Kidney tubule cell (primary cell): ENCODE data around the gene SPEN.
"Not testable (repeated sequence)": the region's sequence is repeated elsewhere in the genome, so short reads cannot be mapped to it uniquely, and the experiment has no call there.

Source experiments
- DNase-seq: peaks from one replicate; pipeline ENCODE4 v3.0.0-alpha.2; 2018; ENCODE audit warnings: low spot score

SPEN gene

DNA sequence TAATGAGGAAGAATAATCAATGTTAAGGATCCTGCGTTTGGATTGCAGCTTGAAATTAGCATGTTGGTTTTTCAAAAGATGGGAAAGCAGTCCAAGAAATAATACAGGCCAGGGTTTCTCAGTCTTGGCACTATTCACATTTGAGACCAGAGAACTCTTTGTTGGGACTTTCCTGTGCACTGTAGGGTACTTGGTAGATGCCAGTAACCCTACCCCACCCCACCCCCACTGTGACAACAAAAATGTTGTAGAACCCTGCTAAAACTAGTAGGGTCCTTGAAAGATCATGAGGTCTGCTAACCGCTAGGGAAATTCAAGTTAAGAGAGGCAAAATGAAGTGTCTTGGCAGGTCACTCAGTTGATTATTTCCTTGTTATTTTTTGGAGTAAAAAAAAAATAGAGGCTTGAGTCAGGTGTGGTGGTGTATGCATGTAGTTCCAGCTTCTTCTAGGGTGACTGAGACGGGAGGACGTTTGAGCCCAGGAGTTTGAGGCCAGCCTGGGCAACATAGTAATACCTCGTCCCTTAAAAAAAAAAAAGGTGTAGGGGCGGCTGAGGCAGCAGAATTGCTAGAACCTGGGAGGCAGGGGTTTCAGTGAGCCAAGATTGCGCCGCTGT is 53.3 kb downstream of the SPEN start:
- DNase-seq: peak; percentile 58

DNA sequence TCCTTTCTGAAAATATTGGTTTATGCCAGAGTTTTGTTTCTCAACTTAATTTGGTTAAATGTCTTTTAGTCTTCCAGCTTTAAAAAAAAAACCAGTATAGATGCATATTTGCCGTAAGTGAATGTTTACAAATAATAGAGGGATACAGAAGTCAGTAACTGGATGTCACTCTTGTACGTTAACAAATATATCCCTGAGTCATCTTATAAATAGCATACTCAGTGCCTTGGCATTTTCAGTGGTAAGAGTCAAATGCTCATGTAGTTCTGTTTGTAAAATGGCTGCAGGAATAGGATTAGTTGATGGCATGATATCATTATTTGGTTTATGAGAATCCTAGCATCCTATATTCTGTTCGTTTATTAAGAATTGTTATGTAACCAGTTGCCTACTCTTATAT is 55.4 kb downstream of the SPEN start:
- DNase-seq: peak; percentile 66

DNA sequence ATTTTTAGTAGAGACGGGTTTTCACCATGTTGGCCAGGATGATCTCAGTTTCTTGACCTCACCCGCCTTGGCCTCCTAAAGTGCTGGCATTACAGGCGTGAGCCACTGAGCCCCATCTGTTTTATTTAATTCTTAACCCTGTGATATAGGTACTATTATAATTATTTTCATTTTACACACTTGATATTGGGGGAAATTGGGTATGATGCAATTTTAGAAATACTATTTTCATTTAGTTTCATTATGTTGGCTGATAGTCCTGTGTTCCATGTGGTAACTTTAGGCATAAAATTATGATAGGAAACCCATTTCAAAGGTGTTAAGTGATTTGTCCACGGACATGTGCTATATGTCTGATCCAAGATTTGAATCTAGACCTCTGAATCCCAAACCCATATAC is 61.1 kb downstream of the SPEN start:
- DNase-seq: no peak

DNA sequence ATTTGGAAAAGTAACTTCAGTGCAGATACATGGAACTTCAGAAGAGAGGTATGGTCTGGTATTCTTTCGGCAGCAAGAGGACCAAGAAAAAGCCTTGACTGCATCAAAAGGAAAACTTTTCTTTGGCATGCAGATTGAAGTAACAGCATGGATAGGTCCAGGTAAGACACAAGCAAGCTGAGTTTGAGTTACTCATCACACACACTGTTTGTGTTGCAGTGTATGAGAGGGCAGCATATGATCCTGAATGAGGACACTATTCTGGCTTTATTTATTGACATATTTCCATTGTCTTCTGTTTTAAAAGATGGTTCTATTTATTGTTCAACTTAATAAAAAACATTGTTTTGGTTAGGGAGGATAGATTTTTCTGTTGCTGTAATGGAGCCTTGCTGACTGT is 63.6 kb downstream of the SPEN start:
- no peak for DNase-seq

DNA sequence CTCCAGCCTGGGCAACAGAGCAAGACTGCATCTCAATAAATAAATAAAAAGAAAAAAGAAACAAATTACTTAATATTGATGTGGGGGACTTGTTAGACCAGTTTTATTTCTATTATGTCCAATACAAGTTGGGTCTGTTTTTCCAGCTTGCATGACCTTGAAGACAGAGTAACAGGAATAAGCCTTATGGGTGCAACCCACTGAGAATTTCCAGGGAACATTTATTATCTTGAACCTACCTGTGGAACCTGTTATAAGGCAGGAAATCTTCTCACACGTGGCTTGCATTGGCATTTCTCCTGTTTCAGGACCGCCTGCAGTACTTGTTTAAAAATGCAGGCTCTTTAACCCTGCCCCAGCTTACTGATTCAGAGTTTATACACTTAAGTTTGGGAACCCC is 64.4 kb downstream of the SPEN start:
- DNase-seq: no peak

DNA sequence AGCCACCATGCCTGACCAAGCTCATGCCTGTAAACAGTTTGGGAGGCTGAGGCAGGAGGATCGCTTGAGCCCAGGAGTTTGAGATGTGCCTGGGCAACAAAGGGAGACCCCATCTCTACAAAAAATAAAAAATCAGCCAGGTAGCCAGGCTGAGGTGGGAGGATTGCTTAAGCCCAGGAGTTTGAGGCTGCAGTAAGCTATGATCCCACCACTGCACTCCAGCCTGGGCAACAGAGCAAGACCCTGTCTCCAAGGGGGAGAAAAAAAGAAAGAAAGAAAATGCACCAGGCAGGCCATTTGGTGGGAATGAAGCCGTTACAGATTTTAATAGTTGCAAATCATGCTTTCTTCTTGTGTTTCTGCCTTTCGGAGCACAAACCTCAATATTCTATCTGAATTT is 66.1 kb downstream of the SPEN start:
- not testable (repeated sequence) for DNase-seq

DNA sequence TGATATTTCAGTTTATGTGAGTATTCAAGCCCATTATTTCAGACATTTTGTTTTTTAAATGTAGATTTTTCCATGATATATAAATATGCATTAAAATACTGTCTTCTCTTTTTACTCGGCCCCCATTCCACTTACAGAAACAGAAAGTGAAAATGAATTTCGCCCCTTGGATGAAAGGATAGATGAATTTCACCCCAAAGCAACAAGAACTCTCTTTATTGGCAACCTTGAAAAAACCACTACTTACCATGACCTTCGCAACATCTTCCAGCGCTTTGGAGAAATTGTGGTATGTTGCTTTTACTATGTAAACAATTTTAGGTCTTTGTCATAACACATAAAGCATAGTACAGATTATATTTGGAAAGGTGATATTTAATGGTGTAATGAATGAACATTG is 68.5 kb downstream of the SPEN start:
- no peak for DNase-seq

DNA sequence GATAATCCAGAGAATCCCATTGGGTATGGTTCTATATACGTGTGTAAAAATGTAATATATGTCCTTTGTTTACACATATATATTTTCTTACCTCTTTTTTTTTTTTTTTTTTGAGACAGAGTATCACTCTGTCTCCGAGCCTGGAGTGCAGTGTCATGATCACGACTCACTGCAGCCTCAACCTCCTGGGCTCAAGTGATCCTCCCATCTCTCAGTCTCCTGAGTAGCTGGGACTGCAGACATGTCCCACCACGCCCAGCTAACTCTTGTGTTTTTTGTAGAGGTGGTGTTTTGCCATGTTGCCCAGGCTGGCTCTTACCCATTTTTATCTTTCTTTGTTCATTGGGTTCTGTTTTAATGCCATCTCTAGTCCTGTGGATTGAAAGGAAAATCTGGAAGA is 68.9 kb downstream of the SPEN start:
- peak; percentile 64 for DNase-seq

DNA sequence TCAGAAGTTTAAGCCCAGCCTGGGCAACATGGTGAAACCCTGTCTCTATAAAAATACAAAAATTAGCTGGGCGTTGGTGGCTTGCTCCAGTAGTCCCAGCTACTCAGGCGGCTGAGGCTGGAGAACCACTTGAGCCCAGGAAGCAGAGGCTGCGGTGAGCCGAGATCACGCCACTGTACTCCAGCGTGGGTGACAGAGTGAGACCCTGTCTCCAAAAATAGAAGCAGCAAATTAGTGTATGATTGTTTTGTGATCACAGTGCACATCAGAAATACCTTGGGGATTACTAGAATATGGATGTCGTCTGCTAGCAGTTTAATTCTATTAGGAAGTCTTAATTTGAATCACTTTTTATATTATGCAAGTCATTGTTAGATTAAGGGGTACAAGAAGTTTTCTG is 69.4 kb downstream of the SPEN start:
- no peak for DNase-seq

DNA sequence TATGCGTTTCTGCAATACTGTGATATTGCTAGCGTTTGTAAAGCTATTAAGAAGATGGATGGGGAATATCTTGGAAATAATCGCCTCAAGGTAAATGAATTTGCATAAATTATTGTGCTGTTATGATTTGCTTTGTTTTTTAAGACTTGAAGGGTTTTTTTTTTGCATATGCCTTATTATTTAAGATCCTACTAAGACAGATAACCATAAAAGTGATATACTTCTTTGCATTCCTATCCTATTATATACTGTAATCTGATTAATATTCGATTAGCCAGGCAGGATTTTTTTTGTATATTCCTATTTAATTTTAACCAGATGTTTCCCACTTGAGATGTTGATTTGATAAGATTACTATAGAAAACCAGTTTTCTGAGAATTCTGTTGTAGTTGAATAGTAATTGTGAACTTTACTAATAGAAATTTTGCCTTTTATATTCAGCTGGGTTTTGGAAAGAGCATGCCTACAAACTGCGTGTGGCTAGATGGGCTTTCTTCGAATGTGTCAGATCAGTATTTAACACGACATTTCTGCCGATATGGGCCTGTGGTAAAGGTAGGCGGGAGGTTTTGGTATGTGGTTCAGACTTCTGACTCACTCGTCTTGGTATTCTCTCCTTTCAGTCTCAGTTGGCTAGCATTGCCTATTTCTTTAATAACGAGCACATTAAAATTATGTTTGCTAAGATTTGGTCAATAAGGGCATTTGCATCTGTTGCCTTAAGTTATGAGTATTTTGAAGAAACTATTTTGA is 71.6 kb downstream of the SPEN start:
- peak; percentile 72 for DNase-seq

DNA sequence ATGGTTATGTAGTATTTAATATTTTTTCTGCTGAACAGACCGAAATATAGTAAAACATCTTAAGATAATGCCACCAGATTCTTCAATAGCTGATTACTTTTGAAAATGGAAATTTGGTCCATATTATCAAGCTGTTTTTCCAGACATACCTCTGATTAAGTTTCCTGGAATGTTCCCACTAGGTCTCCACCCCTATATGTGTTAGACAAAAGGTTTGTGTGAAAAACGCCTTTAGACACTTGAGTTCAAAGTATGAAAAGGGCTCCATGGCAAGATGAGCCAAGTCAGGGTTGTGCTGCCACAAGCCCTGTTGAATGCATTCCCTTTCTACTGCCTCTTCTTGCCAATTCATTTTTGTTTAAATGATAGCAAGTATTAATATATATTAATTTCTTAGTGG is 75.7 kb downstream of the SPEN start:
- DNase-seq: peak; percentile 57

DNA sequence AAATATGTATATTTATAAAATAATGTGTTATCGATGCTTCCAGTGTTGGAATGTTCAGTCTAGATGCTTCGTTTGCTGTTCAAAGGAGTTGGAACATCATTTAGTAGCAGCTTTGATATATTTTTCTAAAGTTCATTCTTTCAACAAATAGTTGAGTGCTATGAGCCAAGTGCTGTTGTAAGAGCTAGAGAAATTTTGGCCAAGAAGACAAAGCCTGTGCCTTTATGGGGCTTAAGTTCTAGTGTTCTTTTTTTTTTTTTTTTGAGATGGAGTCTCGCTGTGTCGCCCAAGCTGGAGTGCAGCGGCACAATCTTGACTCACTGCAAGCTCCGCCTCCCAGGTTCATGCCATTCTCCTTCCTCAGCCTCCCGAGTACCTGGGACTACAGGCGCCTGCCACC is 78.9 kb downstream of the SPEN start:
- DNase-seq: not testable (repeated sequence)

DNA sequence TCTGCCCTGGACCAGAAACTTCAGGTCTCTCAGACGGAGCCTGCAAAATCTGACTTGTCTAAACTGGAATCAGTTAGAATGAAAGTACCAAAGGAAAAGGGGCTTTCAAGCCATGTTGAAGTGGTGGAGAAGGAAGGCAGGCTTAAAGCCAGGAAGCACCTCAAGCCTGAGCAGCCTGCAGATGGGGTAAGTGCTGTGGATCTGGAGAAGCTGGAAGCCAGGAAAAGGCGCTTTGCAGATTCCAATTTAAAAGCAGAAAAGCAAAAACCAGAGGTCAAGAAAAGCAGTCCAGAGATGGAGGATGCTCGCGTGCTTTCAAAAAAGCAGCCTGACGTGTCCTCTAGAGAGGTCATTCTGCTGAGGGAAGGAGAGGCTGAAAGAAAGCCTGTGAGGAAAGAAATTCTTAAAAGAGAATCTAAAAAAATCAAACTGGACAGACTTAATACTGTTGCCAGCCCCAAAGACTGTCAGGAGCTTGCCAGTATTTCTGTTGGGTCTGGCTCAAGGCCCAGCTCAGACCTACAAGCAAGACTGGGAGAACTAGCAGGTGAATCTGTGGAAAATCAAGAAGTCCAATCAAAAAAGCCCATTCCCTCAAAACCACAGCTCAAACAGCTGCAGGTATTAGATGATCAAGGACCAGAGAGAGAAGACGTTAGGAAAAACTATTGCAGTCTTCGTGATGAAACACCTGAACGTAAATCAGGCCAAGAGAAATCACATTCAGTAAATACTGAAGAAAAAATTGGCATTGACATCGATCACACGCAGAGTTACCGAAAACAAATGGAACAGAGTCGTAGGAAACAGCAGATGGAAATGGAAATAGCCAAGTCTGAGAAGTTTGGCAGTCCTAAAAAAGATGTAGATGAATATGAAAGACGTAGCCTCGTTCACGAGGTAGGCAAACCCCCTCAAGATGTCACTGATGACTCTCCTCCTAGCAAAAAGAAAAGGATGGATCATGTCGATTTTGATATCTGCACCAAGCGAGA is 81.8 kb downstream of the SPEN start:
- DNase-seq: no peak

DNA sequence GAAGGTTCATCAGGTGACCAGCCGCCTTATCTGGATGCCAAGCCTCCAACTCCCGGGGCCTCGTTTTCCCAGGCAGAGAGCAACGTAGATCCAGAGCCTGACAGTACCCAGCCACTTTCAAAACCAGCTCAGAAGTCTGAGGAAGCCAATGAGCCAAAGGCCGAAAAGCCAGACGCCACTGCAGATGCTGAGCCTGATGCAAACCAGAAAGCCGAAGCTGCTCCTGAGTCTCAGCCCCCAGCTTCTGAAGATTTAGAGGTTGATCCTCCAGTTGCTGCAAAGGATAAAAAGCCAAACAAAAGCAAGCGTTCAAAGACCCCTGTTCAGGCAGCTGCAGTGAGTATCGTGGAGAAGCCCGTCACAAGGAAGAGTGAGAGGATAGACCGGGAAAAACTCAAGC is 83.9 kb downstream of the SPEN start:
- DNase-seq: no peak

DNA sequence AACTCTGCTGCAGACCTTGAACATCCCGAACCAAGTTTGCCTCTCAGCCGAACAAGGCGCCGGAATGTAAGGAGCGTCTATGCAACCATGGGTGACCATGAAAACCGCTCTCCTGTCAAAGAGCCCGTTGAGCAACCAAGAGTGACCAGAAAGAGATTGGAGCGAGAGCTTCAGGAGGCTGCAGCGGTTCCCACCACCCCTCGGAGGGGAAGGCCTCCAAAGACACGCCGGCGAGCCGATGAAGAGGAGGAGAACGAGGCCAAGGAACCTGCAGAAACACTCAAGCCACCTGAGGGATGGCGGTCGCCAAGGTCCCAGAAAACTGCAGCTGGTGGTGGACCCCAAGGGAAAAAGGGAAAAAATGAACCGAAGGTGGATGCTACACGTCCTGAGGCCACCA is 84.4 kb downstream of the SPEN start:
- no peak for DNase-seq

DNA sequence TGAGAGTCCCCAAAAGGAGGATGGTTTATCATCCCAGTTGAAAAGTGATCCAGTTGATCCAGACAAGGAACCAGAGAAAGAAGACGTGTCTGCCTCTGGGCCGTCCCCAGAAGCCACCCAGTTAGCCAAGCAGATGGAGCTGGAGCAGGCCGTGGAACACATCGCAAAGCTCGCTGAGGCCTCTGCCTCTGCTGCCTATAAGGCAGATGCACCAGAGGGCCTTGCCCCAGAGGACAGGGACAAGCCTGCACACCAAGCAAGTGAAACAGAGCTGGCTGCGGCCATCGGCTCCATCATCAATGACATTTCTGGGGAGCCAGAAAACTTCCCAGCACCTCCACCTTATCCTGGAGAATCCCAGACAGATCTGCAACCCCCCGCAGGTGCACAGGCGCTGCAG is 85.1 kb downstream of the SPEN start:
- no peak for DNase-seq

DNA sequence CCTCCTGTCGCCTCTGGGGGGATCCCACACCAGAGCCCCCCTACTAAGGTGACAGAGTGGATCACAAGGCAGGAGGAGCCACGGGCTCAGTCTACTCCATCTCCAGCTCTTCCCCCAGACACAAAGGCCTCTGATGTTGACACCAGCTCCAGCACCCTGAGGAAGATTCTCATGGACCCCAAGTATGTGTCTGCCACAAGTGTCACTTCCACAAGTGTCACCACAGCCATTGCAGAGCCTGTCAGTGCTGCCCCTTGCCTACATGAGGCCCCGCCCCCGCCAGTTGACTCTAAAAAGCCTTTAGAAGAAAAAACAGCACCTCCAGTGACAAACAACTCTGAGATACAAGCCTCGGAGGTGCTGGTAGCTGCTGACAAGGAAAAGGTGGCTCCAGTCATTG is 86.2 kb downstream of the SPEN start:
- no peak for DNase-seq

DNA sequence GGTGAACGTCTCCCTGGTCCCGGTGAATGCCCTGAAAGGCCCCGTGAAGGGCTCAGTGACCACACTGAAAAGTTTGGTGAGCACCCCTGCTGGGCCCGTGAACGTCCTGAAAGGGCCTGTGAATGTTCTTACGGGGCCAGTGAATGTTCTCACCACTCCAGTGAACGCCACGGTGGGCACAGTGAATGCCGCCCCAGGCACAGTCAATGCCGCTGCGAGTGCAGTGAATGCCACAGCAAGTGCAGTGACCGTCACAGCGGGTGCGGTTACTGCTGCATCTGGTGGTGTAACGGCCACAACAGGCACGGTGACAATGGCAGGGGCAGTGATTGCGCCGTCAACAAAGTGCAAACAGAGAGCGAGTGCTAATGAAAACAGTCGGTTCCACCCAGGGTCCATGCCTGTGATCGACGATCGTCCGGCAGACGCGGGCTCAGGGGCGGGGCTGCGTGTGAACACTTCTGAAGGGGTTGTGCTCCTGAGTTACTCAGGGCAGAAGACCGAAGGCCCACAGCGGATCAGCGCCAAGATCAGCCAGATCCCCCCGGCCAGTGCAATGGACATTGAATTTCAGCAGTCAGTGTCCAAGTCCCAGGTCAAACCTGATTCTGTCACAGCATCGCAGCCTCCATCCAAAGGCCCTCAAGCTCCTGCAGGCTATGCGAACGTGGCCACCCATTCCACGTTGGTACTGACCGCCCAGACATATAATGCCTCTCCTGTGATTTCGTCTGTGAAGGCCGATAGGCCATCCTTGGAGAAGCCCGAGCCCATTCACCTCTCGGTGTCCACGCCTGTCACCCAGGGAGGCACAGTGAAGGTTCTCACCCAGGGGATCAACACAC is 86.9 kb downstream of the SPEN start:
- DNase-seq: no peak

DNA sequence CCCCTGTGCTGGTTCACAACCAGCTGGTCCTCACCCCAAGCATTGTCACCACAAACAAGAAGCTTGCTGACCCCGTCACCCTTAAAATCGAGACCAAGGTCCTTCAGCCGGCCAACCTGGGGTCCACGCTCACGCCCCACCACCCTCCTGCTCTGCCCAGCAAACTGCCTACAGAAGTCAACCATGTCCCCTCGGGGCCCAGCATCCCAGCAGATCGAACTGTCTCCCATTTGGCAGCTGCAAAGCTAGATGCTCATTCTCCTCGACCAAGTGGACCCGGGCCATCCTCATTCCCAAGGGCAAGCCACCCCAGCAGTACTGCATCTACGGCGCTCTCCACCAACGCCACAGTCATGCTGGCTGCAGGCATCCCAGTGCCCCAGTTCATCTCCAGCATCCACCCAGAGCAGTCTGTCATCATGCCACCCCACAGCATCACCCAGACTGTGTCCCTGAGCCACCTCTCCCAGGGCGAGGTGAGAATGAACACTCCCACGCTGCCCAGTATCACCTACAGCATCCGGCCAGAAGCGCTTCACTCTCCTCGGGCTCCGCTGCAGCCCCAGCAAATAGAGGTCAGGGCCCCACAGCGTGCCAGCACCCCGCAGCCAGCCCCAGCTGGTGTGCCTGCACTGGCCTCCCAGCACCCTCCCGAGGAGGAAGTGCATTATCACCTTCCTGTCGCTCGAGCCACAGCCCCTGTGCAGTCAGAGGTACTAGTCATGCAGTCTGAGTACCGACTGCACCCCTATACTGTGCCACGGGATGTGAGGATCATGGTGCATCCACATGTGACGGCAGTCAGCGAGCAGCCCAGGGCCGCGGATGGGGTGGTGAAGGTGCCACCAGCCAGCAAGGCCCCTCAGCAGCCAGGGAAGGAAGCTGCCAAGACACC is 87.8 kb downstream of the SPEN start:
- DNase-seq: no peak

DNA sequence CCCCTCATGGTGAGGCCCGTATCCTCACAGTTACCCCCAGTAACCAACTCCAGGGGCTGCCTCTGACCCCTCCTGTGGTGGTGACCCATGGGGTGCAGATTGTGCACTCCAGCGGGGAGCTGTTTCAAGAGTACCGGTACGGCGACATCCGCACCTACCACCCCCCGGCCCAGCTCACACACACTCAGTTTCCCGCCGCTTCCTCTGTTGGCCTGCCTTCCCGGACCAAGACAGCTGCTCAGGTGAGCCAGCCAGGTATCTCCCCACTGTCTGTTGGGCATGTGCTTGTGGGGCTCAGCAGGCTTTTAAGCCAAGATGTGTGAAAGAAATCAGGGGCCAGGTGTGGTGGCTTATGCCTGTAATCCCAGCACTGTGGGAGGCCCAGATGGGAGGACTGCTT is 88.5 kb downstream of the SPEN start:
- no peak for DNase-seq

DNA sequence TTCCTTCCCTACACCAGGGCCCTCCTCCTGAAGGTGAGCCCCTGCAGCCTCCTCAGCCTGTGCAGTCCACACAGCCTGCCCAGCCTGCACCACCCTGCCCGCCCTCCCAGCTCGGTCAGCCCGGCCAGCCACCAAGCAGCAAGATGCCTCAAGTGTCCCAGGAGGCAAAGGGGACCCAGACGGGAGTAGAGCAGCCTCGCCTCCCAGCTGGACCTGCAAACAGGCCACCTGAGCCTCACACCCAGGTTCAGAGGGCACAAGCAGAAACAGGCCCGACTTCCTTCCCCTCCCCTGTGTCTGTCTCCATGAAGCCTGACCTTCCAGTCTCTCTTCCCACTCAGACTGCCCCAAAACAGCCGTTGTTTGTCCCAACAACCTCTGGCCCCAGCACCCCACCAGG is 89.6 kb downstream of the SPEN start:
- no peak for DNase-seq
